Measurements from ENCODE around the gene TMEM108.

TMEM108 gene

GRCh38 chr3:133400006-133400515, 361.9 kb downstream of the TMEM108 start, which contains the start of gene BFSP2:
TSS of gene BFSP2 (plus strand) at chr3:133400056. CDS start at chr3:133400084, 28 bp downstream.
- Histone ChIP-seq H3K36me3 (ENCODE audit: control insufficient read depth in 1 of 2, insufficient read depth in 2 of 2, low read length in 2 of 2) (no peaks in the 10 kb centered on the region), H3K4me3 (ENCODE audit: low read depth in 1 of 2, low read length in 2 of 2) (no peak within 1 kb of the TSS), H3K27me3 (ENCODE audit: control insufficient read depth in 1 of 2, insufficient read depth in 2 of 2, low read length in 2 of 2) (no peaks in the 10 kb centered on the region), H3K9me3 (ENCODE audit: control insufficient read depth in 1 of 2, low read length in 2 of 2) (no peaks in the 10 kb centered on the region), H3K9ac (ENCODE audit: low read depth in 1 of 2, low read length in 2 of 2) (no peak within 1 kb of the TSS), H3K4me1 (ENCODE audit: control insufficient read depth in 1 of 2, insufficient read depth in 2 of 2, low read length in 2 of 2) (no peaks in the 10 kb centered on the region), H3K27ac (ENCODE audit: low read depth, low read length) (no peak within 1 kb of the TSS)

DNA sequence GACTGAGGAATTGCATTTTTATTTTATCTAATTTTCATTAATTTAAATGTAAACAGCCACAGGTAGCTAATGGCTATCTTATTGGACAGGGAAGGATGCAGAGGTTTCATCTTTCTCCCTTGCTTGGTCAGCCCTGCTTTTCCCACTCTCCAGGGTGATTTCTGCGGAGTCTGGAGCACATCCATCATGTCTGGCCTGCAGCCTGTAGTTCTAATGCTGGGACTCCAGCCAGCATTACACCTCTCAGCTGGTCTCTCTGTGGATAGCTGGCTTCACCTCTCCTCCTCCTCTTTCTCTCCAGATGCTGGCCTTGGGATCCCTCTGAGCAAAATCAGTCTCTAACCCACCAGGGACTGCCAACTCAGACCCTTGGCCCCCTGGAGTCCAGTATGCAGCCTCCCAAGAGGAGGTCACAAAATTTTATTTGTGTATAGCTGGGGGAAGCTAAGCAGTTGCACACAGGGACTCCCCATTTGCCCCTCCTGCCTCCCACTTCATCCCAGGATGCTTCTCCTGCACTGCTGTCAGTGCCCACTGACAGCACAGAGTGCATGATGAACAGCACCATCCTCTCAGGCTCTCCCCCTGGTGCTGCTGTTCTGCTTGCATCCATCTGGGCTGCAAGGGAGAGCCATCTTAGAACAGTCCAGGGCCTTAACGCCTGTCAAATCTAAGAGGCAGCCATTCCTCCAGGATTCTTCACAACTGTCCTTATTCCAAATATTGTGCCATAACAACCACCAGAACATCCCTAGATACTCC, 363.4 kb downstream of the TMEM108 start:
- Histone ChIP-seq H3K36me3 (ENCODE audit: control insufficient read depth in 1 of 2, insufficient read depth in 2 of 2, low read length in 2 of 2) (no peaks in the 10 kb centered on the region), H3K27me3 (ENCODE audit: control insufficient read depth in 1 of 2, insufficient read depth in 2 of 2, low read length in 2 of 2) (no peaks in the 10 kb centered on the region), H3K9ac (ENCODE audit: low read depth in 1 of 2, low read length in 2 of 2) (no peak overlapping the region), H3K4me3 (ENCODE audit: low read depth in 1 of 2, low read length in 2 of 2) (no peak overlapping the region), H3K9me3 (ENCODE audit: control insufficient read depth in 1 of 2, low read length in 2 of 2) (no peaks in the 10 kb centered on the region), H3K4me1 (ENCODE audit: control insufficient read depth in 1 of 2, insufficient read depth in 2 of 2, low read length in 2 of 2) (no peaks in the 10 kb centered on the region), H3K27ac (ENCODE audit: low read depth, low read length) (no peak overlapping the region)

DNA sequence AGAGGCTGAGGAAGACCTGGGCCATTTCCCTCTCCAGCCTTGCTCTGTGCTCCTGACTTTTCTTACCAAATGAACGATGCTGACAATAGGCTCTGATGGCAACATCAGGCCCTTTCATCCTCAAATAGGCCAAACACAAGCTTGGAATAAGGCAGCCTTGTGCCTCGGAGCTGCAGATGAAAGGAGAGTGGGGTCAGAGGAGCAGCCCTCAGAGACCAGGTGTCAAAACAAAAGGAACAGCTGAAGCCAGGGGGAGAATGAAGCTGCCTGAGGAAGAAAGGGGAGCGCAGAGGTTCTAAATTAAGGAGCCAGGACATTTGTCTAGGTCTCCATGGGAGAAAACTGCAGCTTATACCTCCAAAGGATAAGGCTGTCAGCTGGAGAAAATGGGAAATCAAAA, 366.7 kb downstream of the TMEM108 start:
- no peak overlapping the region for H3K9ac ChIP-seq (ENCODE audit: low read depth in 1 of 2, low read length in 2 of 2)
- no peaks in the 10 kb centered on the region for H3K4me1 ChIP-seq (ENCODE audit: control insufficient read depth in 1 of 2, insufficient read depth in 2 of 2, low read length in 2 of 2)
- no peaks in the 10 kb centered on the region for H3K27me3 ChIP-seq (ENCODE audit: control insufficient read depth in 1 of 2, insufficient read depth in 2 of 2, low read length in 2 of 2)
- H3K36me3 ChIP-seq (ENCODE audit: control insufficient read depth in 1 of 2, insufficient read depth in 2 of 2, low read length in 2 of 2) = no peaks in the 10 kb centered on the region
- no peak overlapping the region for H3K27ac ChIP-seq (ENCODE audit: low read depth, low read length)
- no peak overlapping the region for H3K4me3 ChIP-seq (ENCODE audit: low read depth in 1 of 2, low read length in 2 of 2)
- no peaks in the 10 kb centered on the region for H3K9me3 ChIP-seq (ENCODE audit: control insufficient read depth in 1 of 2, low read length in 2 of 2)

GRCh38 chr3:133408366-133408765, 370.2 kb downstream of the TMEM108 start:
- no peak overlapping the region for H3K9ac ChIP-seq (ENCODE audit: low read depth in 1 of 2, low read length in 2 of 2)
- H3K27me3 ChIP-seq (ENCODE audit: control insufficient read depth in 1 of 2, insufficient read depth in 2 of 2, low read length in 2 of 2) = no peaks in the 10 kb centered on the region
- no peaks in the 10 kb centered on the region for H3K4me1 ChIP-seq (ENCODE audit: control insufficient read depth in 1 of 2, insufficient read depth in 2 of 2, low read length in 2 of 2)
- no peaks in the 10 kb centered on the region for H3K36me3 ChIP-seq (ENCODE audit: control insufficient read depth in 1 of 2, insufficient read depth in 2 of 2, low read length in 2 of 2)
- H3K27ac ChIP-seq (ENCODE audit: low read depth, low read length) = no peak overlapping the region
- no peak overlapping the region for H3K4me3 ChIP-seq (ENCODE audit: low read depth in 1 of 2, low read length in 2 of 2)
- no peaks in the 10 kb centered on the region for H3K9me3 ChIP-seq (ENCODE audit: control insufficient read depth in 1 of 2, low read length in 2 of 2)

DNA sequence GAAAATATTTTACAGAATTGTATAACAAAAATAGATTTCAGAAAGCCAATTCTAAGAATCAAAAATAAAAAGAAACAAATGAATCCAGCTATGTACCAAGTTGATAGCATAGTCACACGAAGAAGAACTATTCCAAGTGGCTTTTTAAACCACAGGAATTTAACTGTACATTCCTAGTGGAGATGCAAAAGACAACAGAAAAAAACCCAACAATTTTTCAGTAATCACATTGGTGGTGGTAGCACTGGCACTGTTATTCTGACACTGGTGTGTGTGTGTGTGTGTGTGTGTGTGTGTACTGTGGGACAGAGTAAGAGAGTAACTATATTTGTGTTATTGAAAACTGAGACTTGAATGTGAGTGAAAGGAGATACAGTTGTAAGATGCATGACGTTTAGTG, 370.8 kb downstream of the TMEM108 start:
- no peak overlapping the region for H3K9ac ChIP-seq (ENCODE audit: low read depth in 1 of 2, low read length in 2 of 2)
- H3K4me3 ChIP-seq (ENCODE audit: low read depth in 1 of 2, low read length in 2 of 2) = no peak overlapping the region
- no peaks in the 10 kb centered on the region for H3K27me3 ChIP-seq (ENCODE audit: control insufficient read depth in 1 of 2, insufficient read depth in 2 of 2, low read length in 2 of 2)
- no peaks in the 10 kb centered on the region for H3K4me1 ChIP-seq (ENCODE audit: control insufficient read depth in 1 of 2, insufficient read depth in 2 of 2, low read length in 2 of 2)
- H3K27ac ChIP-seq (ENCODE audit: low read depth, low read length) = no peak overlapping the region
- no peaks in the 10 kb centered on the region for H3K36me3 ChIP-seq (ENCODE audit: control insufficient read depth in 1 of 2, insufficient read depth in 2 of 2, low read length in 2 of 2)
- no peaks in the 10 kb centered on the region for H3K9me3 ChIP-seq (ENCODE audit: control insufficient read depth in 1 of 2, low read length in 2 of 2)

DNA sequence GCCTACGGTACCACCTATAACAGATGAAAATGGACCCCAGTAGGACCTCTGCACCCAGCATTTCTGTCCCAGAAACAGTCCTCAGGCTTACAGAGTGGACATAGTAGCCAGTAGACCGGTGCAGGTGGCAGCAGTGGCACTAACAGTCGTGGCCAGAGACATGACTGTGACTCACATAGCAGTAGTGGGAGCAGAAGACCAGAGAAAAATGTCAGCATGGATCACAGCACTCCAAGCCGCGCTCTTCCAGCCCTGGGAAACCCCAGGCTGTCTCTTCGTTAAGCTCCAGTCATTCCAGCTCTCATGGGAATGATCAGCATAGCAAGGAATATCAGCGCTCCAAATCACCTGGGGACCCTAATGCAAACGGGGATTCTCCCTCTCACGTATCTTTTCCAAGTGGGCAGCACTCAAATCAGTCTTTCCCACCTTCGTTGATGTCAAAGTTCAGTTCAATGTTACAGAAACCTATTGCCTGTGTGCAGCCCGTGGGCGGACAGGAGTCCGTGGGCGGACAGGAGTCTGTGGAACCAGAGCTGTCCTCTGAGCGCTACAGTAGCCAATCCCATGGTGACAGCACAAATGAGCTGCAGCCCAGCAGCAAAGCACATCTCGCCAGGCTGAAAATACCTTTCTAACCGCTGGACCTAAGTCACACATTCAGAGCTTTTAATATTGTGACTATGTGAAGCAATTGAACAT, 372.2 kb downstream of the TMEM108 start:
- Histone ChIP-seq H3K27ac (ENCODE audit: low read depth, low read length) (no peak overlapping the region), H3K9ac (ENCODE audit: low read depth in 1 of 2, low read length in 2 of 2) (no peak overlapping the region), H3K4me1 (ENCODE audit: control insufficient read depth in 1 of 2, insufficient read depth in 2 of 2, low read length in 2 of 2) (no peaks in the 10 kb centered on the region), H3K27me3 (ENCODE audit: control insufficient read depth in 1 of 2, insufficient read depth in 2 of 2, low read length in 2 of 2) (no peaks in the 10 kb centered on the region), H3K9me3 (ENCODE audit: control insufficient read depth in 1 of 2, low read length in 2 of 2) (no peaks in the 10 kb centered on the region), H3K4me3 (ENCODE audit: low read depth in 1 of 2, low read length in 2 of 2) (no peak overlapping the region), H3K36me3 (ENCODE audit: control insufficient read depth in 1 of 2, insufficient read depth in 2 of 2, low read length in 2 of 2) (no peaks in the 10 kb centered on the region)

GRCh38 chr3:133412183-133413132, 374.3 kb downstream of the TMEM108 start:
- Histone ChIP-seq H3K4me3 (ENCODE audit: low read depth in 1 of 2, low read length in 2 of 2) (no peak overlapping the region), H3K9ac (ENCODE audit: low read depth in 1 of 2, low read length in 2 of 2) (no peak overlapping the region), H3K27ac (ENCODE audit: low read depth, low read length) (no peak overlapping the region), H3K4me1 (ENCODE audit: control insufficient read depth in 1 of 2, insufficient read depth in 2 of 2, low read length in 2 of 2) (no peaks in the 10 kb centered on the region), H3K27me3 (ENCODE audit: control insufficient read depth in 1 of 2, insufficient read depth in 2 of 2, low read length in 2 of 2) (no peaks in the 10 kb centered on the region), H3K36me3 (ENCODE audit: control insufficient read depth in 1 of 2, insufficient read depth in 2 of 2, low read length in 2 of 2) (no peaks in the 10 kb centered on the region), H3K9me3 (ENCODE audit: control insufficient read depth in 1 of 2, low read length in 2 of 2) (no peaks in the 10 kb centered on the region)

DNA sequence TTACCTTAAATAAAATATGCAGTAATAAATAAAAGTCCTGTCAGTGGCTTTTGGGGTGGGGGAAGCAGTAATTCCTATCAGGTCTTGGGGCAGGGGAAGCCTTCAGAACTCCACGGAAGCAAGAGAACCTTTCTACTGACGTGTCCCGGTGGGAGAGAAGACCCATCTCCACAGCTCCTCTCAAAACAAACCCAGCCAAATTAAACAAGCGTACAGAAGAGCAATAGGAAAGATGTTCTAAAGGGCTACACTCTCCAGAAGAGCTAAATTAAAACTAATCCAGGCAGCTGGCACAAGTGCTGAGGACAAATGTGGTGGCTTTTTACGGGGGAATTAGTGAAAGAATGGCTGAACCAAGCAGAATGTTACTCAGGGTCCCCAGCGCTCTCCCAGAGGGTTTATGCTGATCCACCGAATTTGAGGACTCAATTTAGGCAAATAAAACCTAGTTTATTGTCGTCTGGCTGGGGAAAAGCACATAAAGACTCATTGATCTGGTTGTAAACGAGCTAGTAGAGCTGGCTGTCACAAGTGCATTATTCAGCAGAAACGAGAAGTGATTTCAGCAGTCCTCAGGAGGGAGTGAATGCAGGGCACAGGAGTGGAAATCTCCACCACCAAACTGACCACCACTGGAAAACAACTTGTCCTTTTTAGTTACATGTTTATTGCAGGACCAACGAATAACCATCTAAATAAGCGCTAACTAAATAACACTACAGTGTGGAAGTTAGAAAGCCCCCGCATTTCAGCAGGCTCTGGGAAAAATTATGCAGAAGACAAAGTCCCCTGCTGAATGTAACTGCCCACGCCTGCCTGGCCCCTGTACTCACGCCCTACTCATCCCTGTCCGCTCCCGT, 375.2 kb downstream of the TMEM108 start:
- H3K36me3 ChIP-seq (ENCODE audit: control insufficient read depth in 1 of 2, insufficient read depth in 2 of 2, low read length in 2 of 2) = no peaks in the 10 kb centered on the region
- no peak overlapping the region for H3K27ac ChIP-seq (ENCODE audit: low read depth, low read length)
- no peaks in the 10 kb centered on the region for H3K27me3 ChIP-seq (ENCODE audit: control insufficient read depth in 1 of 2, insufficient read depth in 2 of 2, low read length in 2 of 2)
- no peak overlapping the region for H3K9ac ChIP-seq (ENCODE audit: low read depth in 1 of 2, low read length in 2 of 2)
- H3K4me3 ChIP-seq (ENCODE audit: low read depth in 1 of 2, low read length in 2 of 2) = no peak overlapping the region
- H3K9me3 ChIP-seq (ENCODE audit: control insufficient read depth in 1 of 2, low read length in 2 of 2) = no peaks in the 10 kb centered on the region
- H3K4me1 ChIP-seq (ENCODE audit: control insufficient read depth in 1 of 2, insufficient read depth in 2 of 2, low read length in 2 of 2) = no peaks in the 10 kb centered on the region

DNA sequence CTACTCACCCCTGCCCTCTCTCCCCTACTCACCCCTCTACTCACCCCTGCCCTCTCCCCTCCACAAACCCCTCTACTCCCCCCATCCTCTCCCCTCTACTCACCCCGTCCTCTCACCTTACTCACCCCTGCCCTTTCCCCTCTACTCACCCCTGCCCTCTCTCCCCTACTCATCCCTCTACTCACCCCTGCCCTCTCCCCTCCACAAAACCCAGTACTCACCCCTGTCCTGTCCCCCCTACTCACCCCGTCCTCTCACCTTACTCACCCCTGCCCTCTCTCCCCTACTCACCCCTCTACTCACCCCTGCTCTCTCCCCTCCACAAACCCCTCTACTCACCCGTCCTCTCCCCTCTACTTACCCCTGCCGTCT, 375.8 kb downstream of the TMEM108 start:
- Histone ChIP-seq H3K9me3 (ENCODE audit: control insufficient read depth in 1 of 2, low read length in 2 of 2) (no peaks in the 10 kb centered on the region), H3K36me3 (ENCODE audit: control insufficient read depth in 1 of 2, insufficient read depth in 2 of 2, low read length in 2 of 2) (no peaks in the 10 kb centered on the region), H3K27ac (ENCODE audit: low read depth, low read length) (no peak overlapping the region), H3K4me1 (ENCODE audit: control insufficient read depth in 1 of 2, insufficient read depth in 2 of 2, low read length in 2 of 2) (no peaks in the 10 kb centered on the region), H3K27me3 (ENCODE audit: control insufficient read depth in 1 of 2, insufficient read depth in 2 of 2, low read length in 2 of 2) (no peaks in the 10 kb centered on the region), H3K4me3 (ENCODE audit: low read depth in 1 of 2, low read length in 2 of 2) (no peak overlapping the region), H3K9ac (ENCODE audit: low read depth in 1 of 2, low read length in 2 of 2) (no peak overlapping the region)
